8988T (cell line): ENCODE results near the gene TPD52L2.

Experiments
- DNase-seq: peaks from one replicate; pipeline ENCODE4 v3.0.0; 2011

The TPD52L2 gene

GRCh38 chr20:63882257-63883200 is 17.5 kb downstream of the TPD52L2 start:
- DNase-seq: no peak

GRCh38 chr20:63883201-63883593 is 18.1 kb downstream of the TPD52L2 start:
- DNase-seq: no peak

GRCh38 chr20:63884506-63885263 is 19.6 kb downstream of the TPD52L2 start:
- no peak for DNase-seq

- DNase-seq: no peak
Observed at GRCh38 chr20:63885264-63886053, 20.4 kb downstream of the TPD52L2 start.

- no peak for DNase-seq
Observed at GRCh38 chr20:63886054-63886419, 21.0 kb downstream of the TPD52L2 start.

GRCh38 chr20:63886921-63887320 is 21.9 kb downstream of the TPD52L2 start:
- DNase-seq: no peak

- DNase-seq: no peak
Observed at GRCh38 chr20:63889241-63890200, 24.5 kb downstream of the TPD52L2 start.

GRCh38 chr20:63890201-63890576 is 25.1 kb downstream of the TPD52L2 start:
- no peak for DNase-seq

- no peak for DNase-seq
Observed at GRCh38 chr20:63890616-63891015, 25.5 kb downstream of the TPD52L2 start.

GRCh38 chr20:63891061-63892002 is 26.3 kb downstream of the TPD52L2 start:
- no peak for DNase-seq

GRCh38 chr20:63892402-63892801 is 27.3 kb downstream of the TPD52L2 start:
- no peak for DNase-seq

- DNase-seq: no peak
Observed at GRCh38 chr20:63893999-63894357, 28.9 kb downstream of the TPD52L2 start.

- DNase-seq: peak; percentile 100
Observed at GRCh38 chr20:63894358-63895201, 29.5 kb downstream of the TPD52L2 start, which contains the start of gene DNAJC5. TSS of gene DNAJC5 (plus strand) at chr20:63895126. CDS start at chr20:63928346, 33,220 bp downstream.

GRCh38 chr20:63895202-63895951 is 30.3 kb downstream of the TPD52L2 start:
- peak; percentile 31 for DNase-seq

- DNase-seq: peak; percentile 6
Observed at GRCh38 chr20:63895952-63896263, 30.8 kb downstream of the TPD52L2 start.

- DNase-seq: peak; percentile 58
Observed at GRCh38 chr20:63896264-63897105, 31.4 kb downstream of the TPD52L2 start.

- peak; percentile 3 for DNase-seq
Observed at GRCh38 chr20:63897978-63898561, 33.0 kb downstream of the TPD52L2 start.
